ENCODE results near the gene TEKTIP1.

The TEKTIP1 gene

DNA sequence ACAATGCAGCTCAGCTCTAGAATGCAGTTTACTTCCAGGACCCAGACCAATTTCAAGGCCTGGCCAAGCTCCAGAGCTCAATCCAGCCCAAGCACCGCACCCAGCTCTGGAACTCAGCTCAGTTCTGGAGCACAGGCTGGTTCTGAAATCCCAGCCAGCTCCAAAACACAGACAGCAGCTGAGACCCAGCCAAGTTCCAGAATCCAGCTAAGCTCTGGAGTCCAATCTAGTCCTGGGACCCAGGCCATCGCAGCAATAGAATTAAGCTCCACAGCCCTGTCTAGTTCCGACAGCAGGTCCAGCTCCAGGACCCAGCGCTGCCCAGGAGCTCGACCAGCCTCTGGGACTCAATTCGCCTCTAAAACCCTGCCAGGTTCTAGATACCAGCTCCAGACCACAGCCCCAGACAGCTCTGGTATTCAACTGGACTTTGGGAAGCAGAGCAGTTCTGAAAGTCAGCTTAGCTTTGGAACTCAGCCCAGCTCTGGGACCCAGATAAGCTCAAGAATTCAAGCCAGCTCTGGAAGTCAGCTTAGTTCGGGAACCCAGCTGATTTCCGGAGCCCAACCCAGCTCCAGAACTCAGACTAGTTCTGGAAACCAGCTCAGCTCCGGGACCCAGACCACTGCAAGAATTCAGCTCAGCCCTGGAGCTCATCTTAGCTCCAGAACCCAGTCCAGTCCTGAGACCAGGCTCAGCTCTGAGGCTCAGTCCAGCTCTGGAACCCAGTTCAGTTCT, 53.1 kb downstream of the TEKTIP1 start:
- no peak overlapping the region for H3K4me3 ChIP-seq (ENCODE audit: low read length)
- no peak for DNase-seq (ENCODE audit: low read depth)
- TF ChIP-seq, protein P1, sequence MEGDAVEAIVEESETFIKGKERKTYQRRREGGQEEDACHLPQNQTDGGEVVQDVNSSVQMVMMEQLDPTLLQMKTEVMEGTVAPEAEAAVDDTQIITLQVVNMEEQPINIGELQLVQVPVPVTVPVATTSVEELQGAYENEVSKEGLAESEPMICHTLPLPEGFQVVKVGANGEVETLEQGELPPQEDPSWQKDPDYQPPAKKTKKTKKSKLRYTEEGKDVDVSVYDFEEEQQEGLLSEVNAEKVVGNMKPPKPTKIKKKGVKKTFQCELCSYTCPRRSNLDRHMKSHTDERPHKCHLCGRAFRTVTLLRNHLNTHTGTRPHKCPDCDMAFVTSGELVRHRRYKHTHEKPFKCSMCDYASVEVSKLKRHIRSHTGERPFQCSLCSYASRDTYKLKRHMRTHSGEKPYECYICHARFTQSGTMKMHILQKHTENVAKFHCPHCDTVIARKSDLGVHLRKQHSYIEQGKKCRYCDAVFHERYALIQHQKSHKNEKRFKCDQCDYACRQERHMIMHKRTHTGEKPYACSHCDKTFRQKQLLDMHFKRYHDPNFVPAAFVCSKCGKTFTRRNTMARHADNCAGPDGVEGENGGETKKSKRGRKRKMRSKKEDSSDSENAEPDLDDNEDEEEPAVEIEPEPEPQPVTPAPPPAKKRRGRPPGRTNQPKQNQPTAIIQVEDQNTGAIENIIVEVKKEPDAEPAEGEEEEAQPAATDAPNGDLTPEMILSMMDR (conservative IDR thresholded peaks at IDR 0.05; ENCODE audit: low read length): no peak

- TF ChIP-seq, protein P1 (conservative IDR thresholded peaks at IDR 0.05; ENCODE audit: low read length): no peak
- H3K4me3 ChIP-seq (ENCODE audit: low read length): no peak overlapping the region
- no peak for DNase-seq (ENCODE audit: low read depth)
These were observed 54.2 kb downstream of the TEKTIP1 start for GRCh38 chr19:3593156-3593555.

All from AG10803 (cell line).